ENCODE results near the gene RPF1.
"Not testable (repeated sequence)": the region's sequence is repeated elsewhere in the genome, so short reads cannot be mapped to it uniquely, and the experiment has no call there.

Gene RPF1, protein sequence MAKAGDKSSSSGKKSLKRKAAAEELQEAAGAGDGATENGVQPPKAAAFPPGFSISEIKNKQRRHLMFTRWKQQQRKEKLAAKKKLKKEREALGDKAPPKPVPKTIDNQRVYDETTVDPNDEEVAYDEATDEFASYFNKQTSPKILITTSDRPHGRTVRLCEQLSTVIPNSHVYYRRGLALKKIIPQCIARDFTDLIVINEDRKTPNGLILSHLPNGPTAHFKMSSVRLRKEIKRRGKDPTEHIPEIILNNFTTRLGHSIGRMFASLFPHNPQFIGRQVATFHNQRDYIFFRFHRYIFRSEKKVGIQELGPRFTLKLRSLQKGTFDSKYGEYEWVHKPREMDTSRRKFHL

GRCh38 chr1:84478876-84479868 is at the start of gene RPF1:
TSS of gene RPF1 (plus strand) at chr1:84479266. CDS start at chr1:84479282, 16 bp downstream.
- DNase-seq: peak; percentile 71 to 95 (median 76)

- no peak for DNase-seq
Measured at GRCh38 chr1:84430546-84430945, 48.5 kb upstream of the RPF1 start.

GRCh38 chr1:84433258-84434080 is 45.6 kb upstream of the RPF1 start:
- peak in 5 of 6 experiments; percentile 36 to 80 (median 66) for DNase-seq

DNA sequence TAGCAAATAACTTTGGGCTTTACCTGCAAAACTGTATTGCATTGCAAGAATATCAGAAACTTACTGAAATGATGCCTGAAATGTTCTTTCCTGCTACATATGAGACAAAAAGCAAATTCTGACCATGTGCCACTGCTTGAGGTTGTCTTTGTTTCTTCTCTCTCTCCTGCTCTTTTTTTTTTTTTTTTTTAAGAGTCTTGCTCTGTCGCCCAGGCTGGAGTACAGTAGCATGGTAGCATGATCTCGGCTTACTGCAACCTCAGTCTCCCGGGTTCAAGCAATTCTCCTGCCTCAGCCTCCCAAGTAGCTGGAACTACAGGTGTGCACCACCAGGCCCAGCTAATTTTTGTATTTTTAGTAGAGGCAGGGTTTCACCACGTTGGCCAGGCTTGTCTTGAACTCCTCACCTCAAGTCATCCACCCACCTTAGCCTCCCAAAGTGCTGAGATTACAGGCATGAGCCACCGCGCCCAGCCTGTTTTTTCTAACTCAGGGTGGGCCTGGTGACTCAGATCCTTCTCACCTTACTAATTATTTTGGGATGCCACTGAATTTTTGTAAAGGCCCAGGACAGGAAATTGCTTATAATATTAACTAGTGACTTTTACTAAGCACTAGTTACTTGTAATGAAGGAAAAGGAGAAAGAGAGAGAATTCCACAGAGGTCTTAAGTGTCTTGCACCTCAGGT is 44.8 kb upstream of the RPF1 start:
- DNase-seq: peak in 1 of 6 experiments; percentile 25

DNA sequence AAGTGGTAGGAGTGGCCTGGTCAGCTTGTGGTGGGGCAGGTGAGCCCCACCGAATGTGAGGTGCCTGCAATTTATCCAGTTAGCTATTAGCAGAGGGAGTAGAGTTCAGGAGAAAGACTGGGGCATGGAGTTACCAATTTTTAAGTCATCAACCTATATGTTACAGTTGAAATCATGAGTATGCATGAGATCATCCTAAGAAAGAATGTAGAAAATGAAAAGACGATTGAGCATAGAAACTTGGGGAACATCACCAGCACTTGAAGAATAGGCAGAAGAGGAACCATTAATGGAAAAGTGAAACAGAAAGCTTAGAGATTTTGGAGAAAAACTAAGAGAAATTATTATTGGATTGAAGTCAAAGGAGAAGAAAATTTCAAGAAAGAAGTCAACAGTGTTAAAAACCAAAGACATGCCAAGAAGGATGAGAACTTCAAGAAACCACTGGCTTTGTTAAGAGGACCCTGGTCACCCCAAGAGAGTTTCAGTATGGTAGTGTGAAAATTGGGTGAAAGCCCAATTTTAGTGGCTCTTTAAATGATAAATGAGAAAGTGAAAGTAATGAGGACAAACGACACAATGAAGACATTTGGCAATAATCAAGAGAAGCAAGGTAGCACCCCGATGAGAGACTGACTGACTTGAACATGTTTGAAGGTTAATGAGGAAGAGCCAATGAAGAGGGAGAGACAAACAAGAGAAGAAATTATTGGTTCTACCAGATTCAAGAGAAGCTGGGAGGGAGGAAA is 44.1 kb upstream of the RPF1 start:
- peak in 3 of 6 experiments; percentile 28 to 48 (median 35) for DNase-seq

DNA sequence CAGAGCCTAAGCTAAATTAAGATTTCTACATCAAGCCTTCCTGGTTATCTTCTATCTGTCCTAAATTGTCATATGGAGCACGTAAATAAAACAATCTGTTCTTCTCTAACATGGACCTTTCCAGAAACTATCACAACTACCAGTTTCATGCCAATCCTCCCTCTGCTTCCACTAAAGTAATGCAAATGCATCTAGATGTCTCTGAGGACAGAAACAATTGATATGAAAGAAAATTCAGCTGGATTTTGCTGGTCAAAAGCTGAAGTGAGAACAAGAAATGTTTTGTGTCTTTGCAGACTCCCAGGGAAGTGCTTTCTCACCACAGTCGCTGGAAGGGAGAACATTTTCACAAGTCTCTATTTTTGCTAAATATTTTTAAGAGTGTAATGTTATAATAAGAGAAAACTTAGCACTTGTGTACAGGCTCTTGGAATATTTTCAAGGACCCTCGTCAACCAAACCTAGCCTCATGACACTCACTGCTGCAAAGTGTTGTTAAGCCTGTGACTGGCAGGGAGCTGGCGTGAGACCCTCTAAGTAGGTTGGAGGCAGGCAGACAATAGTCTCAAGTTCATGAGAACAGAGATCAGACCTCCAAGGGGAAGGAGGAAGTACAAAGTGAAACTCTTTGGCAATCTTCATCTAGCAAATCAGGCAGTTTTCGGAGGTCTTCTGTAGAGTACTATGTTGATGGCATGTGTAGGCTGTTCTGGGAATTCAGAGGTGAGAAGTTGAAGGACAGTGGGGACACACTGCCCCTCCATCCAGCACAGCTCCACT is 42.0 kb upstream of the RPF1 start:
- DNase-seq: peak in 2 of 6 experiments; percentile 34 to 51

- peak in 3 of 6 experiments; percentile 63 to 73 (median 64) for DNase-seq
Measured at GRCh38 chr1:84442256-84442655, 36.8 kb upstream of the RPF1 start.

GRCh38 chr1:84442747-84443646 is 36.1 kb upstream of the RPF1 start:
- DNase-seq: not testable (repeated sequence)

- DNase-seq: not testable (repeated sequence)
Measured at GRCh38 chr1:84448704-84449103, 30.4 kb upstream of the RPF1 start.

DNA sequence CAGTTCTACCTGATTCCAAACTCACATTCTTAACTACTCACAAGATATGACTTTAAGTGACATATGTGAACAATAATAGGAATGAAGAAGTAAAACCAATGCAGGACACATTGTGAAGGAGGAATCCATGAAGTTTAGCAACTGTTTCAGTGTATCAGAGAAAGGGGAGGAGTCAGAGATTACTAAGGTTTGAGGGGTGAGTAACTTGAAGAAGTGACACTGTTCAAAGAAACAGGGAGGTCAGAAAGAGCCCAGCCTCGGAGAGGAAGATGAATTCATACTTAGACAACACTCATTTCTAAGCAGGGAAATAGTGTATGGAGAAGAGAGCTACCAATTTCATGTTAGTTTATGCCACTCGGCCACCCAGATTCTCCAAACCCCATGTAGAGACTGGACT is 28.2 kb upstream of the RPF1 start:
- DNase-seq: no peak

GRCh38 chr1:84452436-84452835 is 26.6 kb upstream of the RPF1 start:
- no peak for DNase-seq

DNA sequence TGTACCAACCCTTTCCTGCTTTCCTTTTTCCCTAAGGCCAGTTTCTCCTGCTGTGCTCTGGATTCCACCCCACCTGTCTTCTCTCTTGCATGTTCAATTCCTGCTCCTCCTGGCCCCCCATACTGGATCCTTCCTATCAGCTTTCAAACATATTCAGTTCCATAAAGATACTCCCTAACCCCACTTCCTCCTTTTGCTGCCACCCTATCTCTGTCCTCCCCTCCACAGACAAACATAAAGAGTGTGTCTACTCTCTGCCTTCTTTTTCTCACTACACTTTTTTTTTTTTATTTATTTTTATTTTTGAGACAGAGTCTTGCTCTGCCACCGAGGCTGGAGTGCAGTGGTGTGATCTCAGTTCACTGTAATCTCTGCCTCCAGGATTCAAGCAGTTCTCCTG is 16.9 kb upstream of the RPF1 start:
- DNase-seq: no peak

- no peak for DNase-seq
Measured at GRCh38 chr1:84467298-84467697, 11.8 kb upstream of the RPF1 start.

DNA sequence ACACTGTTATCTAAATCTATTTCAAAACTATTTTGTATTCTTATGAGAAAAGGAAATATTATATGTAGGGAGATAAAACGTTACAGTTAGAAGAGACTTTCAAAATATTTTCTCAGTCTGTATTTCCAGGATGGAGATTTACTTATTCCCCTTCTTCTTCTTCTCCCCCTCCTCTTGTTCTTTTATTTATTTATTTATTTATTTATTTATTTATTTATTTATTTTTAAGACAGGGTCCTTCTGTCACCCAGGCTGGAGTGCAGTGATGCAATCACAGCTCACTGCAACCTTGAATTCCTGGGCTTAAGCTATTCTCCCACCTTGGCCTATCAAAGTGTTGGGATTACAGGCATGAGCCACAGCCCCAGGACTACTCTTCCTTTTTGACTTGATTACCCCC is 2.8 kb upstream of the RPF1 start:
- no peak for DNase-seq

DNA sequence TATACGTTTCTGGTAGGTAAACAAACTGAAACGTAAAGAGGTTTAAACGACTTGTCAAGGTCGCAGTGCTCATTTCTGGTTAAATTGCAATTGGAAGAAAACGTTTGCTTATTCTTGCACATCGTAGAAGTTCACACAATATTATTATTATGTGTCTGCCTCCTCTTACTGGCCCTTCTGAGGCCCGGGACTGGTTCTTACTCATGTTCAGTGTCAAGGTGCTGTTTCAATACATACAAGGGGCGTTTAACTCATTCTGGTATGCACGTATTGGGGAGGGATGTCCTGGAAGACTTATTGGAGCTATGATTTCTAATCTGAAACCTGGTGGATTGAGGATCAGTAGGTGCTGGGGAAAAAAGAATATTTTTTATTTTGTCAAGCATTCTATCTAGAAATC is 932 bp downstream of the RPF1 start:
- no peak for DNase-seq

- DNase-seq: no peak
Measured at GRCh38 chr1:84480650-84481049, 1.6 kb downstream of the RPF1 start.

DNA sequence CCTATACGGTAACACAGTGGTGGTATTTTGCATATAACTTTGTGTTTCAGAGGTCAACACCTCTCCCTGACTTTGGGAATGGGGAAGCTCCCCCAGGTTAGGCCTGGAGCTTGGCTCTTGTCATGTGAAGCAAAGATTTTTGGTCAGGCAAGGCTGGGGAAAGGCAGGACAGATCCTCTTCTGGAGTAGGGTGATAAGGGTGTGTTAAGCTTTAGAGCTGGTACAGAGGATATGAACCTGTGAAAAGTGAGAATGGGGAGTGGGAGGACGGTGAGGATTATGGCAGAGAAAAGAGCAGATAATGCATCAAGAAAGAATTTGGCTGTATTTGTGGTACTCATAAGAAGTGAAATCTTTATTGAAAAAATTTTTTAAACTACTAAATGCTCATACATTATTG is 2.3 kb downstream of the RPF1 start:
- no peak for DNase-seq

DNA sequence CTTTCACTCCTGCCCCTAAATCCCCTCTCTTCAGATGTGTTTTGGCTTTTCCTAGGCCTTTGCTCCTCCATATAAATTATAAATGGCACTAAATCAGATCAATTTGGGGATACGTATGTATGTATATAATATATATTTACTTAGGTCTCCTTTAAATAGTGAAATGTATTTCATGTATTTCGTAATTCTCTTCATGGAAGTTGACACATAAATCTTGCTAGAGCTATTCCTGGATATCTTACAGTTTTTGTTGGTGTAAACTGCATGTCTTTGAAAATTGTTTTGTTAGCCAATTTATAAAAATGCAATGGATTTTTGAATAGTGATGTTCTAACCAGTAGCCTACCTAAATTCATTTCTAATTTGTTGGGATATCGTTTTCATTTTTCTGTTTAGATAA is 9.0 kb downstream of the RPF1 start:
- no peak for DNase-seq

DNA sequence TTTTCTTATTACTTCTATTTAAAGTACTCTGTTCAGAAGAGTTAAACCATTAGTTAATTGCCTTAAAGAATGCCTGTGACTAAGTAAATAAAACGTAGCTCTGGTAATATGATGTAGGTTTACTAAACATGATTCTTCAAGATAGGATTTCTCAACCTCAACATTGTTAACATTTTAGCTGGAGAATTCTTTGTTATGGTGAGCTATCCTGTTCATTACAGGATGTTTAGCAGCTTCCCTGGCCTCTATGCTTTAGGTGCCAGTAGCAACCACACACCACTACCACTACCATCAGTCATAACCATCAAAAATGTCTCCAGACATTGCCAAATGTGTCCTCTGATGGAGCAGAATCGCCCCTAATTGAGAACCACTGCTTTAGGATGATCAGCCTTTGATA is 10.7 kb downstream of the RPF1 start:
- no peak for DNase-seq

Measured in stimulated activated naive CD4-positive, alpha-beta T cell (primary cell).